Osteocyte (in vitro differentiated cells): ENCODE data around the gene CRTAC1. TPM values are rescaled to one million over a fixed set of nuclear protein-coding genes. Genes with fewer than 3 reads are reported as not detected.

ENCODE experiments used
- DNase-seq: peaks from one replicate; pipeline ENCODE4 v3.0.0; 2021; ENCODE audit warnings: mixed read lengths; ENCODE audit not compliant: unreplicated experiment; ENCODE audit errors: extremely low spot score
- H3K27ac Mint-ChIP-seq: one replicate; pipeline ENCODE4 v1.8.0; 2021; ENCODE audit warnings: mild to moderate bottlenecking, mixed read lengths; ENCODE audit not compliant: unreplicated experiment
- H3K27me3 Mint-ChIP-seq: one replicate; pipeline ENCODE4 v1.8.0; 2021; ENCODE audit warnings: mixed read lengths; ENCODE audit not compliant: unreplicated experiment
- H3K36me3 Mint-ChIP-seq: one replicate; pipeline ENCODE4 v1.8.0; 2021; ENCODE audit warnings: mixed read lengths; ENCODE audit not compliant: unreplicated experiment
- H3K4me1 Mint-ChIP-seq: one replicate; pipeline ENCODE4 v1.8.0; 2021; ENCODE audit warnings: mixed read lengths; ENCODE audit not compliant: unreplicated experiment
- H3K4me3 Mint-ChIP-seq: one replicate; pipeline ENCODE4 v1.8.0; 2021; ENCODE audit warnings: mild to moderate bottlenecking, moderate library complexity, mixed read lengths; ENCODE audit not compliant: unreplicated experiment
- H3K9me3 Mint-ChIP-seq: one replicate; pipeline ENCODE4 v1.8.0; 2021; ENCODE audit warnings: mixed read lengths; ENCODE audit not compliant: unreplicated experiment
- total RNA-seq: library from RNA; stranded (reverse); gene quantifications from 2 replicates; pipeline ENCODE4 v1.2.1, GENCODE V29; 2021
- TF ChIP-seq, protein P1 (sequence below): fragments of 200-600 bp; sonication (generic); IDR thresholded peaks from 2 replicates; pipeline ENCODE4 v1.5.0; 2021; ENCODE audit warnings: antibody characterized with exemption, mild to moderate bottlenecking, moderate library complexity

Gene CRTAC1
- total RNA-seq, 1 donor from 2014 or later: 0.16 TPM

DNA sequence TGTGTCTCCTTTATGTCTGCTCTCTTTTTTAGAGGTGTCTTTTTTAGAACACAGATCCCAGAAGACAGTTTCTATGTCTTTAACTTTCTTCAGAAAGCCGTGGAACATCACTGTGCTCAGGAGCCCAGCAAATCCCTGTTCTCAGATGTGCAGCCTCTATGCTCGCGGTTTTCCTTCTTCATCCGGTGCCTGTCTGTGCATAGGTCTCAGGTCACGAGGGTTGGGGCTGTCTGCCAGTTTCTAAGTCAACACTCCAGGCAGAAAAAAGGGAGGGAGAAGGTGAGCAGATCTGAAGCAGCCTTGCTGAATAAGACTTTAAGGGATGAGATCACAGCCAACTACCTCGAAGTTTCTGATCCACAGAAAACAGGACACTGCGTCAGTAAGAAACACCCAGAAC, 68.5 kb downstream of the CRTAC1 start:
- no peak overlapping the region for H3K4me3 Mint-ChIP-seq
- no peak overlapping the region for H3K27ac Mint-ChIP-seq
- H3K9me3 Mint-ChIP-seq: no peaks in the 10 kb centered on the region
- no peaks in the 10 kb centered on the region for H3K4me1 Mint-ChIP-seq
- peaks cover 16% of the 10 kb centered on the region for H3K27me3 Mint-ChIP-seq
- H3K36me3 Mint-ChIP-seq: no peaks in the 10 kb centered on the region
- no peak for DNase-seq
- TF ChIP-seq, protein P1, sequence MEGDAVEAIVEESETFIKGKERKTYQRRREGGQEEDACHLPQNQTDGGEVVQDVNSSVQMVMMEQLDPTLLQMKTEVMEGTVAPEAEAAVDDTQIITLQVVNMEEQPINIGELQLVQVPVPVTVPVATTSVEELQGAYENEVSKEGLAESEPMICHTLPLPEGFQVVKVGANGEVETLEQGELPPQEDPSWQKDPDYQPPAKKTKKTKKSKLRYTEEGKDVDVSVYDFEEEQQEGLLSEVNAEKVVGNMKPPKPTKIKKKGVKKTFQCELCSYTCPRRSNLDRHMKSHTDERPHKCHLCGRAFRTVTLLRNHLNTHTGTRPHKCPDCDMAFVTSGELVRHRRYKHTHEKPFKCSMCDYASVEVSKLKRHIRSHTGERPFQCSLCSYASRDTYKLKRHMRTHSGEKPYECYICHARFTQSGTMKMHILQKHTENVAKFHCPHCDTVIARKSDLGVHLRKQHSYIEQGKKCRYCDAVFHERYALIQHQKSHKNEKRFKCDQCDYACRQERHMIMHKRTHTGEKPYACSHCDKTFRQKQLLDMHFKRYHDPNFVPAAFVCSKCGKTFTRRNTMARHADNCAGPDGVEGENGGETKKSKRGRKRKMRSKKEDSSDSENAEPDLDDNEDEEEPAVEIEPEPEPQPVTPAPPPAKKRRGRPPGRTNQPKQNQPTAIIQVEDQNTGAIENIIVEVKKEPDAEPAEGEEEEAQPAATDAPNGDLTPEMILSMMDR: no peak

GRCh38 chr10:97960269-97961056, 70.0 kb downstream of the CRTAC1 start:
- no peak overlapping the region for H3K4me3 Mint-ChIP-seq
- TF ChIP-seq, protein P1: no peak

GRCh38 chr10:97949462-97949861, 81.0 kb downstream of the CRTAC1 start:
- DNase-seq: no peak
- Mint-ChIP-seq H3K9me3 (no peaks in the 10 kb centered on the region), H3K4me3 (no peak overlapping the region), H3K27me3 (peaks cover 5% of the 10 kb centered on the region), H3K27ac (no peak overlapping the region), H3K36me3 (no peaks in the 10 kb centered on the region), H3K4me1 (no peaks in the 10 kb centered on the region)
- TF ChIP-seq, protein P1: no peak

More at GRCh38 chr10:97960269-97961056, 70.0 kb downstream of the CRTAC1 start:
- no peaks in the 10 kb centered on the region for H3K36me3 Mint-ChIP-seq
- H3K27me3 Mint-ChIP-seq: peaks cover 16% of the 10 kb centered on the region
- H3K27ac Mint-ChIP-seq: no peak overlapping the region
- H3K9me3 Mint-ChIP-seq: no peaks in the 10 kb centered on the region
- DNase-seq: no peak
- no peaks in the 10 kb centered on the region for H3K4me1 Mint-ChIP-seq

DNA sequence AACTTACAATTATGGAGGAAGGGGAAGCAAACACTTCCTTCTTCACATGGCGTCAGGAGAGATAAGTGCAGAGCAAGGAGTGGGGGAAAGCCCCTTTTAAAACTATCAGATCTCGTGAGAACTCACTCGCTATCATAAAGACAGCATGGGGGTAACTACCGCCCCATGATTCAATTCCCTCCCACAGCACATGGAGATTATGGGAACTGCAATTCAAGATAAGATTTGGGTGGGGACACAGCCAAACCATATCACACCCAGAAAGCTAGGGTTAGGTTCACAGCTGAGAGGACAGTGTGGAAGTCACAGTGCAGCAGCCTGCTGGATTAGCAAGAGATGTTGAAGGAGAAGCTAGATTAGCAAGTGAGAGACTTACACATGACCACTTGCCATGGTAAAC, 81.6 kb downstream of the CRTAC1 start:
- H3K27me3 Mint-ChIP-seq: peaks cover 5% of the 10 kb centered on the region
- H3K9me3 Mint-ChIP-seq: no peaks in the 10 kb centered on the region
- H3K4me1 Mint-ChIP-seq: no peaks in the 10 kb centered on the region
- no peak overlapping the region for H3K27ac Mint-ChIP-seq
- H3K4me3 Mint-ChIP-seq: no peak overlapping the region
- no peak for DNase-seq
- TF ChIP-seq, protein P1: no peak
- no peaks in the 10 kb centered on the region for H3K36me3 Mint-ChIP-seq

- no peak for DNase-seq
- no peaks in the 10 kb centered on the region for H3K36me3 Mint-ChIP-seq
- H3K27me3 Mint-ChIP-seq: peaks cover 5% of the 10 kb centered on the region
- TF ChIP-seq, protein P1: no peak
- no peaks in the 10 kb centered on the region for H3K9me3 Mint-ChIP-seq
- no peaks in the 10 kb centered on the region for H3K4me1 Mint-ChIP-seq
- H3K4me3 Mint-ChIP-seq: no peak overlapping the region
- H3K27ac Mint-ChIP-seq: no peak overlapping the region
These were observed 85.6 kb downstream of the CRTAC1 start for GRCh38 chr10:97944772-97945171.
